Measurements from ENCODE around the gene DMD.

GRCh38 chrX:32894679-32895078 lies 316.7 kb downstream of the DMD start:
- TF ChIP-seq CTCF (IDR thresholded peaks at IDR 0.05; ENCODE audit: borderline replicate concordance, extremely low read depth, low read length, poor library complexity, severe bottlenecking) (no peak), EZH2 (IDR thresholded peaks at IDR 0.05; ENCODE audit: borderline replicate concordance, low read depth, low read length, severe bottlenecking) (no peak)

All from DND-41 (cell line).